Measurements from ENCODE around the gene MTA3. TPM values are rescaled to one million over a fixed set of nuclear protein-coding genes. Genes with fewer than 3 reads are reported as not detected.

MTA3 gene
- total and polyA plus RNA-seq, 2 donors (not counting 3 experiments of a cell fraction or from before 2014, with no cell fraction given): 36.3 to 53.3 TPM

DNA sequence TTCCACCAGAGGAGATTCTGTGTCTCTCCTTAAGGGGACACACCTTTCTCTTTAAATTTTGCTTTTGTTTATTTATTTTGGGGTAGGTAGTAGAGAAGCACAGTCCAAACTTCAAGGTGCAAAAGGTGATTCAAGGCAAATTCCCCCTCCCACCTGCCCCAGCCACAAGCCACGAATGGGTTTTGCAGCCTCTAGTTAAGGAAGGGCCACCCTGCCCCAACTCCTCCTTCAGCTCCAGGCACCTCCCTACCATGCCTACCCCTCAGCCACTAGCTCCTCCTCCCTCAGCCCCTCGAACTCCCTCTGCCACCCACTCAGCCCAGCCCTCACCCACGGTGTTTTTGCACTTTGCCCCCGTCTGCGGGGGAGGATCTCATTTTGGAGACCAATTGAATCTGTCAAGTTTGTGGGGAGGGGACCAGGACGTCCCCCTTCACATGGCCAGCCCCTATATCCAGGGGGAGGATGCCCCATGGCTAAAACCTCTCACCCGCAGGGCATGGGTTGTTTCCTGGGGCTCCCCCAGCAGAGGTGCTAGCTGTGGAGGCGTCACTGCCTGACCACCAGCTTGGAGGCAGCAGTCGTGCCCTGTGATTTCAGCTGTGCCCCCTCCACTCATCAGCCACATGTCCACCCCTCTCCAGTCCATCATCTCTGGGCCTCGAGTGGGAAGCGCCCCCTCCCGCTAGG, 219.5 kb downstream of the MTA3 start:
- TF ChIP-seq, protein P1, sequence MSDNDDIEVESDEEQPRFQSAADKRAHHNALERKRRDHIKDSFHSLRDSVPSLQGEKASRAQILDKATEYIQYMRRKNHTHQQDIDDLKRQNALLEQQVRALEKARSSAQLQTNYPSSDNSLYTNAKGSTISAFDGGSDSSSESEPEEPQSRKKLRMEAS (IDR thresholded peaks at IDR 0.05; ENCODE audit: insufficient read depth, insufficient read length): no peak
- TF ChIP-seq JUN (IDR thresholded peaks at IDR 0.05; ENCODE audit: borderline replicate concordance, insufficient read depth, insufficient read length, low read depth) (no peak), GATA2 (IDR thresholded peaks at IDR 0.05; ENCODE audit: insufficient read depth, insufficient read length, low read depth, low read length) (no peak), MYC (IDR thresholded peaks at IDR 0.05; ENCODE audit: low read depth, low read length) (no peak), FOS (IDR thresholded peaks at IDR 0.05; ENCODE audit: borderline replicate concordance, insufficient read depth, low read length) (no peak), EZH2 (IDR thresholded peaks at IDR 0.05; ENCODE audit: borderline replicate concordance, low read depth, low read length, severe bottlenecking) (no peak), POLR2A (IDR thresholded peaks at IDR 0.05; ENCODE audit: low read depth, low read length) (no peak), POLR2AphosphoS5 (IDR thresholded peaks at IDR 0.05; ENCODE audit: insufficient read depth, low read depth, low read length) (no peak)
- TF ChIP-seq, protein P2, sequence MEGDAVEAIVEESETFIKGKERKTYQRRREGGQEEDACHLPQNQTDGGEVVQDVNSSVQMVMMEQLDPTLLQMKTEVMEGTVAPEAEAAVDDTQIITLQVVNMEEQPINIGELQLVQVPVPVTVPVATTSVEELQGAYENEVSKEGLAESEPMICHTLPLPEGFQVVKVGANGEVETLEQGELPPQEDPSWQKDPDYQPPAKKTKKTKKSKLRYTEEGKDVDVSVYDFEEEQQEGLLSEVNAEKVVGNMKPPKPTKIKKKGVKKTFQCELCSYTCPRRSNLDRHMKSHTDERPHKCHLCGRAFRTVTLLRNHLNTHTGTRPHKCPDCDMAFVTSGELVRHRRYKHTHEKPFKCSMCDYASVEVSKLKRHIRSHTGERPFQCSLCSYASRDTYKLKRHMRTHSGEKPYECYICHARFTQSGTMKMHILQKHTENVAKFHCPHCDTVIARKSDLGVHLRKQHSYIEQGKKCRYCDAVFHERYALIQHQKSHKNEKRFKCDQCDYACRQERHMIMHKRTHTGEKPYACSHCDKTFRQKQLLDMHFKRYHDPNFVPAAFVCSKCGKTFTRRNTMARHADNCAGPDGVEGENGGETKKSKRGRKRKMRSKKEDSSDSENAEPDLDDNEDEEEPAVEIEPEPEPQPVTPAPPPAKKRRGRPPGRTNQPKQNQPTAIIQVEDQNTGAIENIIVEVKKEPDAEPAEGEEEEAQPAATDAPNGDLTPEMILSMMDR (IDR thresholded peaks at IDR 0.05; ENCODE audit: extremely low read depth in 1 of 2, insufficient read depth in 1 of 2, low read depth in 1 of 2, low read length in 2 of 2): no peak
- H3K9me3 ChIP-seq (replicated peaks; ENCODE audit: control insufficient read depth, insufficient read depth, low read length): no peaks in the 10 kb centered on the region
- H3K4me2 ChIP-seq (ENCODE audit: insufficient read depth, low read length): no peak overlapping the region
- POLR2A ChIA-PET: no interaction called here
- dilution Hi-C loops (cut with MboI; ENCODE audit: extremely low pct_ligation_motif_present, low sequenced_read_pairs) (no loop called here), intact Hi-C loops (cut with micrococcal nuclease) (no loop called here)
- CTCF ChIA-PET: no interaction called here
- H4K20me1 ChIP-seq (replicated peaks; ENCODE audit: control insufficient read depth, extremely low read depth, insufficient read depth, low read length): no peaks in the 10 kb centered on the region
- peaks cover 3% of the 10 kb centered on the region for H3K4me1 ChIP-seq (ENCODE audit: control insufficient read depth, extremely low read depth, insufficient read depth, low read length)
- peaks cover 7 to 10% of the 10 kb centered on the region in 2 experiments for H3K27me3 ChIP-seq (ENCODE audit: control insufficient read depth in 2 of 2, insufficient read depth in 2 of 2, low read length in 2 of 2)
- FAIRE-seq (no peak), DNase-seq (ENCODE audit: low read depth, low spot score) (no peak)
- H3K79me2 ChIP-seq (ENCODE audit: control insufficient read depth, insufficient read depth, low read length): no peaks in the 10 kb centered on the region
- H3K36me3 ChIP-seq (ENCODE audit: control insufficient read depth in 2 of 2, extremely low read depth in 1 of 2, insufficient read depth in 2 of 2, low read length in 2 of 2): no peaks in the 10 kb centered on the region
- no peak overlapping the region for H3K4me3 ChIP-seq (replicated peaks in 1 of 3; ENCODE audit: insufficient read depth in 1 of 3, low read depth in 1 of 3, low read length in 3 of 3)
- no peak overlapping the region for H2AFZ ChIP-seq (ENCODE audit: low read depth, low read length)
- H3K27ac ChIP-seq (ENCODE audit: insufficient read depth, low read depth, low read length): no peak overlapping the region
- no peak overlapping the region for H3K9ac ChIP-seq (replicated peaks; ENCODE audit: extremely low read depth, insufficient read depth, low read length)
- no peaks in the 10 kb centered on the region for H3K9me1 ChIP-seq (replicated peaks; ENCODE audit: control insufficient read depth, extremely low read depth, insufficient read depth, low read length)
- BruUV-seq (replicated peaks): no TSS peak

Measured in endothelial cell of umbilical vein (primary cell).